ENCODE data around the gene LRATD1.

The LRATD1 gene

GRCh38 chr2:14647714-14648113 lies 15.2 kb downstream of the LRATD1 start:
- no peak overlapping the region for H3K27ac Mint-ChIP-seq
- no peaks in the 10 kb centered on the region for H3K36me3 Mint-ChIP-seq (ENCODE audit: low read depth)
- H3K27me3 Mint-ChIP-seq, result no peaks in the 10 kb centered on the region
- H3K4me1 Mint-ChIP-seq (ENCODE audit: low read depth), result no peaks in the 10 kb centered on the region
- no peak overlapping the region for H3K4me3 Mint-ChIP-seq
- no peaks in the 10 kb centered on the region for H3K9me3 Mint-ChIP-seq
- intact Hi-C loops (cut with micrococcal nuclease), result no loop called here

GRCh38 chr2:14650066-14650465 lies 17.5 kb downstream of the LRATD1 start:
- no peaks in the 10 kb centered on the region for H3K27me3 Mint-ChIP-seq
- no peak overlapping the region for H3K4me3 Mint-ChIP-seq
- H3K27ac Mint-ChIP-seq, result no peak overlapping the region
- H3K9me3 Mint-ChIP-seq, result no peaks in the 10 kb centered on the region
- no peaks in the 10 kb centered on the region for H3K4me1 Mint-ChIP-seq (ENCODE audit: low read depth)
- H3K36me3 Mint-ChIP-seq (ENCODE audit: low read depth), result no peaks in the 10 kb centered on the region
- intact Hi-C loops (cut with micrococcal nuclease), result no loop called here

- peaks cover 9% of the 10 kb centered on the region for H3K9me3 Mint-ChIP-seq
- H3K4me3 Mint-ChIP-seq, result no peak overlapping the region
- no peaks in the 10 kb centered on the region for H3K4me1 Mint-ChIP-seq (ENCODE audit: low read depth)
- H3K27me3 Mint-ChIP-seq, result no peaks in the 10 kb centered on the region
- H3K27ac Mint-ChIP-seq, result no peak overlapping the region
- intact Hi-C loops (cut with micrococcal nuclease), result no loop called here
- H3K36me3 Mint-ChIP-seq (ENCODE audit: low read depth), result no peaks in the 10 kb centered on the region
Observed at GRCh38 chr2:14654835-14655282, 22.3 kb downstream of the LRATD1 start.

GRCh38 chr2:14656146-14656545 lies 23.6 kb downstream of the LRATD1 start:
- Mint-ChIP-seq H3K27ac (no peak overlapping the region), H3K4me3 (no peak overlapping the region), H3K9me3 (peaks cover 14% of the 10 kb centered on the region), H3K27me3 (no peaks in the 10 kb centered on the region), H3K4me1 (ENCODE audit: low read depth) (no peaks in the 10 kb centered on the region), H3K36me3 (ENCODE audit: low read depth) (no peaks in the 10 kb centered on the region)
- intact Hi-C loops (cut with micrococcal nuclease), result no loop called here

- H3K4me3 Mint-ChIP-seq, result no peak overlapping the region
Observed at GRCh38 chr2:14661163-14661562, 28.6 kb downstream of the LRATD1 start.

GRCh38 chr2:14673351-14673875 lies 40.9 kb downstream of the LRATD1 start:
- H3K36me3 Mint-ChIP-seq (ENCODE audit: low read depth), result no peaks in the 10 kb centered on the region
- H3K27ac Mint-ChIP-seq, result no peak overlapping the region
- H3K4me1 Mint-ChIP-seq (ENCODE audit: low read depth), result no peaks in the 10 kb centered on the region
- no peak overlapping the region for H3K4me3 Mint-ChIP-seq
- no peaks in the 10 kb centered on the region for H3K27me3 Mint-ChIP-seq
- intact Hi-C loops (cut with micrococcal nuclease), result no loop called here
- H3K9me3 Mint-ChIP-seq, result peaks cover 14% of the 10 kb centered on the region

More at GRCh38 chr2:14661163-14661562, 28.6 kb downstream of the LRATD1 start:
- Mint-ChIP-seq H3K9me3 (peaks cover 18% of the 10 kb centered on the region), H3K27ac (no peak overlapping the region), H3K27me3 (no peaks in the 10 kb centered on the region), H3K4me1 (ENCODE audit: low read depth) (no peaks in the 10 kb centered on the region), H3K36me3 (ENCODE audit: low read depth) (no peaks in the 10 kb centered on the region)
- intact Hi-C loops (cut with micrococcal nuclease), result no loop called here

GRCh38 chr2:14675489-14675888 lies 43.0 kb downstream of the LRATD1 start:
- H3K4me1 Mint-ChIP-seq (ENCODE audit: low read depth), result no peaks in the 10 kb centered on the region
- no peaks in the 10 kb centered on the region for H3K27me3 Mint-ChIP-seq
- no peak overlapping the region for H3K4me3 Mint-ChIP-seq
- no peaks in the 10 kb centered on the region for H3K36me3 Mint-ChIP-seq (ENCODE audit: low read depth)
- no peak overlapping the region for H3K27ac Mint-ChIP-seq
- peaks cover 8% of the 10 kb centered on the region for H3K9me3 Mint-ChIP-seq
- intact Hi-C loops (cut with micrococcal nuclease), result no loop called here

- H3K4me3 Mint-ChIP-seq, result no peak overlapping the region
- H3K36me3 Mint-ChIP-seq (ENCODE audit: low read depth), result no peaks in the 10 kb centered on the region
- H3K4me1 Mint-ChIP-seq (ENCODE audit: low read depth), result no peaks in the 10 kb centered on the region
- H3K27ac Mint-ChIP-seq, result no peak overlapping the region
- H3K27me3 Mint-ChIP-seq, result no peaks in the 10 kb centered on the region
- intact Hi-C loops (cut with micrococcal nuclease), result no loop called here
- H3K9me3 Mint-ChIP-seq, result peaks cover 8% of the 10 kb centered on the region
Observed at GRCh38 chr2:14676371-14676770, 43.9 kb downstream of the LRATD1 start.

GRCh38 chr2:14677039-14677438 lies 44.5 kb downstream of the LRATD1 start:
- Mint-ChIP-seq H3K4me3 (no peak overlapping the region), H3K27me3 (no peaks in the 10 kb centered on the region), H3K9me3 (peaks cover 1% of the 10 kb centered on the region), H3K36me3 (ENCODE audit: low read depth) (no peaks in the 10 kb centered on the region), H3K27ac (no peak overlapping the region), H3K4me1 (ENCODE audit: low read depth) (no peaks in the 10 kb centered on the region)
- intact Hi-C loops (cut with micrococcal nuclease), result no loop called here

GRCh38 chr2:14678761-14679160 lies 46.2 kb downstream of the LRATD1 start:
- no peak overlapping the region for H3K4me3 Mint-ChIP-seq
- no peaks in the 10 kb centered on the region for H3K27me3 Mint-ChIP-seq
- intact Hi-C loops (cut with micrococcal nuclease), result no loop called here
- H3K27ac Mint-ChIP-seq, result no peak overlapping the region
- H3K9me3 Mint-ChIP-seq, result no peaks in the 10 kb centered on the region
- H3K36me3 Mint-ChIP-seq (ENCODE audit: low read depth), result no peaks in the 10 kb centered on the region
- no peaks in the 10 kb centered on the region for H3K4me1 Mint-ChIP-seq (ENCODE audit: low read depth)

- Mint-ChIP-seq H3K27ac (no peak overlapping the region), H3K36me3 (ENCODE audit: low read depth) (no peaks in the 10 kb centered on the region), H3K4me3 (no peak overlapping the region), H3K27me3 (no peaks in the 10 kb centered on the region), H3K4me1 (ENCODE audit: low read depth) (no peaks in the 10 kb centered on the region), H3K9me3 (peaks cover 8% of the 10 kb centered on the region)
- intact Hi-C loops (cut with micrococcal nuclease), result no loop called here
Observed at GRCh38 chr2:14681608-14682007, 49.1 kb downstream of the LRATD1 start.
